Lower leg skin (tissue), 3 donors: ENCODE data around the gene ADAT2.

Experiments
- POLR2A ChIP-seq, 2 donors: fragments of 450-650 bp; IDR thresholded peaks; one replicate each; pipeline ENCODE4 v1.6.1; 2016 to 2017; ENCODE audit warnings: antibody characterized with exemption in 2 of 2, mild to moderate bottlenecking in 1 of 2, moderate library complexity in 1 of 2
- TF ChIP-seq, protein P1 (sequence below), 3 donors: fragments of 450-650 bp; IDR thresholded peaks; one replicate each; pipeline ENCODE4 v1.5.1; 2016; ENCODE audit warnings: antibody characterized with exemption in 3 of 3, mild to moderate bottlenecking in 3 of 3, moderate library complexity in 2 of 3

DNA sequence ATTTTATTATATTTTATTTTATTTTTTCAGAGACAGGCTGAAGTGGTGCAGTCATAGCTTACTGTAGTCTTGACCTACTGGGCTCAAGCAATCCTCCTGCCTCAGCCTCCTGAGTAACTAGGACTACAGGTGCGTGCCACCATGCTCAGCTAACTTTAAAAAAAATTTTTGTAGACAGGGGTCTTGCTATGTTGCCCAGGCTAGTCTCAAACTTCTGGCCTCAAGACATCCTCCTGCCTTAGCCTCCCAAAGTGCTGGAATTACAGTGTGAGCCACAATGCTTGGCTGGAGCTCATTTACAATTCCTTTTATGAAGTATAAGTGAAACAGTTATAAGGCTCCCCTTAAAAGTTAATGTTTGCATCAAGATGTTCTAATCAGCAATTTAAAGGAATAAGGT, 46.5 kb upstream of the ADAT2 start:
- TF ChIP-seq, protein P1, sequence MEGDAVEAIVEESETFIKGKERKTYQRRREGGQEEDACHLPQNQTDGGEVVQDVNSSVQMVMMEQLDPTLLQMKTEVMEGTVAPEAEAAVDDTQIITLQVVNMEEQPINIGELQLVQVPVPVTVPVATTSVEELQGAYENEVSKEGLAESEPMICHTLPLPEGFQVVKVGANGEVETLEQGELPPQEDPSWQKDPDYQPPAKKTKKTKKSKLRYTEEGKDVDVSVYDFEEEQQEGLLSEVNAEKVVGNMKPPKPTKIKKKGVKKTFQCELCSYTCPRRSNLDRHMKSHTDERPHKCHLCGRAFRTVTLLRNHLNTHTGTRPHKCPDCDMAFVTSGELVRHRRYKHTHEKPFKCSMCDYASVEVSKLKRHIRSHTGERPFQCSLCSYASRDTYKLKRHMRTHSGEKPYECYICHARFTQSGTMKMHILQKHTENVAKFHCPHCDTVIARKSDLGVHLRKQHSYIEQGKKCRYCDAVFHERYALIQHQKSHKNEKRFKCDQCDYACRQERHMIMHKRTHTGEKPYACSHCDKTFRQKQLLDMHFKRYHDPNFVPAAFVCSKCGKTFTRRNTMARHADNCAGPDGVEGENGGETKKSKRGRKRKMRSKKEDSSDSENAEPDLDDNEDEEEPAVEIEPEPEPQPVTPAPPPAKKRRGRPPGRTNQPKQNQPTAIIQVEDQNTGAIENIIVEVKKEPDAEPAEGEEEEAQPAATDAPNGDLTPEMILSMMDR (IDR thresholded peaks at IDR 0.05), result no peak
- no peak for TF ChIP-seq POLR2A (IDR thresholded peaks at IDR 0.05)
